HG03025 (cell line): ENCODE data around the gene RGR.
"Not testable (repeated sequence)": the region's sequence is repeated elsewhere in the genome, so short reads cannot be mapped to it uniquely, and the experiment has no call there.

Experiments used
- ATAC-seq: cut with Tn5 transposase; IDR thresholded peaks from one replicate; pipeline ENCODE4 v1.9.1; 2021; ENCODE audit warnings: mild to moderate bottlenecking, moderate library complexity; ENCODE audit not compliant: unreplicated experiment, low FRiP score

The RGR gene

DNA sequence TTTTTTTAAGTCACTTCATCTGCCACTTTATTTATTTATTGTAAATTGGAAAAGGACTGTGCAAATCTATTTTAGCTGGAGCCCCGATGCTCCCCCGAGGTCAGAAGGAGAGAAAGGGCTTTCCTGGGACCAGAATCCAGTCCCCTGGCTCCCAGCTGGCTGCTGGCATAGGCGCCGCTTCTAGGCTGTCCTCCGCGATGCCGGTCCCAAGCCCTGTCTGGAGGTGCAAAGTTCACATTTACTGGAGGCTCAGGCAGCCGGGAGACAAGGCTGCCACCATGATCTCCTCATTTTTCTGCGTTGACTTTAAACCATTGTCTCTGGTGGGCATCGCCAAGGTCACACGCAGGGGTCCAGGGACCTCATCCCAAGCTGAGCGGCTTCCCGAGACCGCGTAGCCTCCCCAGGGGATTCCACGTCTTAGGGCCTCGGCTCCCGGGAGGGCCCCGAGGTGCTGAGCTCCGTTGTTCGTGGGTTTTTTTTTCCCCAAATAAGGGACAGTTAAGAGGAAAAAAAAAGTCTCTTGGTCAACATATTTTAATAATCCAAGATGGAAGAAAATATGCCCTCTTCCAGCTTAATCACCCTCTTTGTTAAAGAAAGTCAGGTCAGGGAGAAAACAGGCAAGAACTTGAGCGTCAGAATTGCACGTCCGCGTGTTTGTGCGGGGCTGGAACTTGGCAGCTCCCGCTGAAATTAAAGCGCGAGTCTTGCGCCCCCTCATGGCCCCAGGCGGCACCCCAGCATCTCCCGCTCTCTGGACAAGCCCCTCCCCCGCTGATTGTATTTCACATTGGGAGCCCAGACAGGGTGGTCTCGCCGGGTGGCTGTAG is 11.9 kb downstream of the RGR start:
- no peak for ATAC-seq

- ATAC-seq = no peak
Measured at GRCh38 chr10:84257343-84258020, 12.6 kb downstream of the RGR start.

DNA sequence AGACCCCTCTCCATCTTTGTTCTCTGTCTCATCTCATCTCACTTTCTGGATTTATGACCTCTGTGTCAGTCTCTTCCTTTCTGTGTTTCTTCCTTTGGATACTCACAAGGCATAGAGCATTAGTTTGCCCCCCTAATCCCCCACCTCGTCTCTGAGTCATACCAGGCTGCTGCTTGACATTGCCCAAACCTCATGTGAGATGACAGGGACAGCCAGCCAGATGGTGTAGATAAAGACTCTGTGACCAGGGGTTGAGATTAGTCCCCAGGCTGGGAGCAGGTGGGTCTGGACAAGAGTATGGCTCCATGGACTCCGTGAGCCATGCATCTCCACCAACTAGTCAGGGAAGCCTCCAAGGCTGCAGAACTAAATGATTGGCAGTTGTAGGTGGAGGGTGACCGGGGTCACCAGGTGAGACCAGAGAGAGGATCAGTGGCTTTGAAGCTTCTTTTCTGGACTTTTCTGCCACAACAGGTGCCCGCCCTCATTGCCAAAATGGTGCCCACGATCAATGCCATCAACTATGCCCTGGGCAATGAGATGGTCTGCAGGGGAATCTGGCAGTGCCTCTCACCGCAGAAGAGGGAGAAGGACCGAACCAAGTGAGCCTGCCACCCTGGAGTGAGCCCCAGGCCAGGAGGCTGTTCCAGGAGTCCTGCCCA is 13.3 kb downstream of the RGR start:
- ATAC-seq = no peak

GRCh38 chr10:84261236-84261915 is 16.5 kb downstream of the RGR start:
- no peak for ATAC-seq

- no peak for ATAC-seq
Measured at GRCh38 chr10:84262190-84262956, 17.5 kb downstream of the RGR start.

DNA sequence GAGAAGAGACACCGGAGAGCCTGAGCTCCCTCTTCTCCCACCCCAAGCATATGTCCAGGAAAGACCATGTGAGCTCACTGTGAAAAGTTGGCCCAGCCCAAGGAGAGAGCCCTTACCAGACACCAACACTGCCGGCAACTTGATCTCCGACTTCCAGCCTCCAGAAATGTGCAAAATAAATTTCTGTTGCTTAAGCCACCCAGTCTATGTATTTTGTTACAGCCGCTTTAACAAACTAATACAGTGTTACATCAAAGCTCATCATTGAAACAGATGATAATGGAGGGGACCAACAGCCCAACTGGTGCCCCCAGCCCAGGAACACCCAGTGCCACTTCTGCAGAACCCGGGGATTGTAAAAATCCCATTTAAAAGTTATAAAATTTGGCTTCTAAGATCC is 18.9 kb downstream of the RGR start:
- ATAC-seq = no peak

GRCh38 chr10:84264611-84265141 is 19.8 kb downstream of the RGR start:
- peak; percentile 91 for ATAC-seq

DNA sequence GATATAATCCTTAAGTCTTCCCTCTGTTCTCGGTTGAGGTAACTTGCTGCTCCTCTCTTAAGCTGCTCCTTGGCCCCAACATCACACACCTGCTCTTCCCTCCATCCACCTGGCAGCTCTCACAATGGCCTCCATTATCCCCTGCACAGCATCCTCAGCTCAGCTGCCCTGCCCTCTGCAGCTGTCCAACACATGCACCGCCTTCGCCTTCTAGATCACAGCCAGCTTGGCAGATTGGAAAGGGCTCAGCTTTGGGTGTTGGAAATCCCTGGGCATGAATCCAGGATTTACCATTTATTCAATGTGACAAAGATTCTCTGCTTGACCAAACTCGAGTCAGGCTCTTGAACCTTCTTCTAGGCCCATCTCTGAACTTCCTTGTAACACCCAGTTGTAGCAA is 20.6 kb downstream of the RGR start:
- no peak for ATAC-seq

DNA sequence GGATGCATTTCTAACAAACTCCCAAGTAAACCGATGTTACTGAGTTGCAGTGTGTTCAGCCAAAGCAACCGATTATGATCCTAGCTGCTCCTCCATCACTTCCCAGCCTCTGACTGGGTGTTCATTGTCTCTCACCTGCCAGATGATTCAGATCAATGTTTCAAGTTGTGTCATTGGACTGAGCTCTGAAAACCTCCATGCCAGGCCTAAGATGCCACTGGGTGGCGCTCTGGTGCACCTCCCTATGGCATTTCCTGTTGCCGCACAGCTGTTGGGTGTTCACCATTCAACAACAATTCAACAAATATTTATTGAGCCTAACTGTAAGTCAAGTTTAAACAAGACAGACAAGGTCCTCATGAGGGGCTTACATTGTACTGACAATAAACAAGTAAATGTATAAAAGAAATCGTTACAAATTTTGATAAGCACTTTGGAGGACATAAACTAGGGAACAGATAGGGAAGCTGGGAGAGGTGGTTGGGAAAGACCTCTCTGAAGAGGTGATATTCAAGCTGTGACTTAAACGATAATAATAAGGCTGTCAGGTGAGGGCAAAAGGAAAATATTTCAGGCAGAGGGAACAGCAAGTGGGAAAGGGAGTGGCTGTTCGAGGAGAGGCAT is 22.8 kb downstream of the RGR start:
- ATAC-seq = no peak

- ATAC-seq = no peak
Measured at GRCh38 chr10:84269162-84269561, 24.3 kb downstream of the RGR start.

DNA sequence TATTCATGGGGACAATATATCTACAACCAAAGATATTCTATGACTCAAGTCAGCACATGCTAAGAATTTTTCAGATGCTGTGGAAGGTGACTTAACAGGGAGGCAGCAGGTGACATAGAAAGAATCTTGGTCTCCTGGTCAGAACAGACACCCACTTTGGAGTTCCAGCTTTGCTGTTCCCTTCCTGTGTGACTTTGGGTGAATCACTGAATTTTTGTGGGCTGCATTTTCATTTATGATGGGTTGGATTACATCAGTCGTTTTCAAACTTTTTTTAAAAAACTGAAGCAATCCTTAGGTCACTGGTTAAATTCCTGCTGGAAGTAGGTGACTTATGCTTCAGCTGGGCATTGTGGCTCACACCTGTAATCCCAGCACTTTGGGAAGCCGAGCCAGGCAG is 24.9 kb downstream of the RGR start:
- no peak for ATAC-seq

DNA sequence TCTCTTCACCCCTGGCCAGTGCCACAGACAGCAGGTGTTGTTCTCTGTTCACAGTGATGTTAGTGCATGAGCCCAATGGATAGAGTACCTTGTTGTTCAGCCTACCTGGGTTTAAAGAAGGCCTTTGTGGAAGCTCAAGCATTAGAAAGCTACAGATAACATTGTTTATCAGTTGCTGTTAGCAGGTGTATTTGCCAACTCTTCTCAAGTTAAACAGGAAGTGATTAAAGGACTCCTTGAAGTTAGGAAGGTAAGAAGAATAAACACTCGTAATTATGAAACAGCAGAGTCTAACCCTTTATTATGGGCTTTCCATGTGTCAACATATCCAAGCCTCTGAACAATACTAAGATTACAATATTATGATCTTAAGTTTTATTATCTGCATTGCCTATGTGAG is 25.9 kb downstream of the RGR start:
- no peak for ATAC-seq

DNA sequence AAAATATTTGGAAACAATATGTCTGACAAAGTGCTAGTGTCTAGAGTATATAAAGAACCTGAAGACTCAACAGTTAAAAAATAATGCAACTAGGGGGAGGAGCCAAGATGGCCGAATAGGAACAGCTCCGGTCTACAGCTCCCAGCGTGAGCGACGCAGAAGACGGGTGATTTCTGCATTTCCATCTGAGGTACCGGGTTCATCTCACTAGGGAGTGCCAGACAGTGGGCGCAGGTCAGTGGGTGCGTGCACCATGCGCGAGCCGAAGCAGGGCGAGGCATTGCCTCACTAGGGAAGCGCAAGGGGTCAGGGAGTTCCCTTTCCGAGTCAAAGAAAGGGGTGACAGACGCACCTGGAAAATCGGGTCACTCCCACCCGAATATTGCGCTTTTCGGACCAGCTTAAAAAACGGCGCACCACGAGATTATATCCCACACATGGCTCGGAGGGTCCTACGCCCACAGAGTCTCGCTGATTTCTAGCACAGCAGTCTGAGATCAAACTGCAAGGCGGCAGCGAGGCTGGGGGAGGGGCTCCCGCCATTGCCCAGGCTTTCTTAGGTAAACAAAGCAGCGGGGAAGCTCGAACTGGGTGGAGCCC is 35.1 kb downstream of the RGR start:
- ATAC-seq = not testable (repeated sequence)

DNA sequence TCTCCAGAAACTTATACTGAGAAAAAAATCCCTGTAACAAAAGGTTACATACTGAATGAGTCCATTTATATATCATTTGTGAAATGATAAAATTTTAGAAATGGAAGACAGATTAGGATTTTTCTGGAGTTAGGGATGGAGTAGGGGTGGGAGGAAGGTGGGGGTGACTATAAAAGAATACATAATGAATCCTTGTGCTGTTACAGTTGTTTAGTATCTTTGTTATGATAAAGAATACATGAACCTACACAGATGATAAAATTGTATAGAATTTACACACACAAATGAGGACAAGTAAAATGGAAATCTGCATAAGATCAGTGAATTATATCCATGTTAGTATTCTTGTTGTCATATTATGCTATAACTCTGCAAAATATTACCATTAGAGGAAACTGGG is 41.8 kb downstream of the RGR start:
- ATAC-seq = no peak

- ATAC-seq = no peak
Measured at GRCh38 chr10:84288151-84288550, 43.3 kb downstream of the RGR start.

DNA sequence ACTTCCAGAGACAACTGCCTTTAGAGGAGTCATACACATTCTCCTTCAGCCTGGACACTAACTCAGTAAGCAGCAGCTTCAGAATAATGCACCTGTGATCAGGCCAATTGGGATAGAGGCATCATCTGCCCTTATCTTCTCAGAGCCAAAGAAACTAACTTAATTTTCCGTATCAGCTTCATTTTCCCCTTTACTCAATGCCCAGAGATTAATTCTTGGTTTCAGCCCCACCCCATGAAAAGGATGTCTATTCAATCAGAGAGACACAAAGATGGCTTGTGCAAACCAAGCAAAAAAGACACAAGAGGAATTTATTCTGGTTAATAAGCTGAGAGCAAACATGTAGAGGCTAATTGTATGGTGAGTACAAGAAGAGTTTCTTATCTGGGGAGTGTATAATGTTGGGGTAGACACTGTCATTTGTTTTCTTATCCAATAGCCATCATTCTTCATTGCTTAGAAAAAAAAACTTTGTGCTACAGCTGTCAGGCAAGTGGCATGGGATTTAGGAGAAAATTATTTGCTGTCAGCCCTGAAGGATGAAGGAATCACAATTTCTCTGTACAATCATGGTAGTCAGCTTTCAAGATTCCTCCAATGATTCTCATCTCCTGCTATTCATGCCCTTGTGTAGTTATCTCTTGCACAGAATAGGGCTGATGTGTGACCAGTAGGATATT is 44.8 kb downstream of the RGR start:
- ATAC-seq = no peak

- ATAC-seq = no peak
Measured at GRCh38 chr10:84290235-84290634, 45.4 kb downstream of the RGR start.

GRCh38 chr10:84291384-84291783 is 46.5 kb downstream of the RGR start:
- no peak for ATAC-seq

DNA sequence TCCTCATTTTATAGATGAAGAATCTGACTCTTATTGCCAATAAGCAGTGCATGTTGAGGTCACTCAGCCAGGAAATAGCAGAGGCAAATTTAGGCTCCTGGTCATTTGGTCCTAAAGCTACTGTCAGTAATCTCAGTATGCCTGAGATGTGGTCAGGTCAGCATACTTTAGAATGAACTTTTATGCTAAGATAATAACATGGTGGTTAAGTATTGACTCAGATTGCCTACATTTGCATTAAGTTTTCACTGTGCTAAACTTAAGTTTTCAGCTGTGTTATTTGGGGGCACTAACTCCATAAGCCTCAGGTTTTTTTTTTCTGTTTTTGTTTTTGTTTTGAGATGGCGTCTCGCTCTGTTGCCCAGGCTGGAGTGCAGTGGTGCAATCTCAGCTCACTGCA is 47.6 kb downstream of the RGR start:
- no peak for ATAC-seq
